Activated CD8-positive, alpha-beta T cell treated with anti-CD3 and anti-CD28 coated beads for 36 hours (primary cell): ENCODE measurements around the gene CCDC174. TPM values are rescaled to one million over a fixed set of nuclear protein-coding genes. Genes with fewer than 3 reads are reported as not detected.

ENCODE experiments used
- ATAC-seq: fragments of 200-7000 bp; cut with Tn5 transposase; one replicate; pipeline ENCODE4 v1.10.0; 2021; ENCODE audit warnings: mild to moderate bottlenecking, moderate library complexity
- CTCF ChIA-PET: fragments of 350-600 bp; sonication (Branson Sonifier 250); formaldehyde crosslinking; loops from one replicate; lab custom pipeline; 2021; ENCODE audit warnings: antibody characterized with exemption; lab: Charles Lee
- POLR2A ChIA-PET: fragments of 350-600 bp; sonication (Branson Sonifier 250); formaldehyde crosslinking; loops from one replicate; lab custom pipeline; 2021; ENCODE audit warnings: antibody characterized with exemption; lab: Charles Lee
- DNase-seq: peaks from one replicate; pipeline ENCODE4 v3.0.0-alpha.2; 2020
- H3K27ac Mint-ChIP-seq: one replicate; pipeline ENCODE4 v1.8.0; 2021; ENCODE audit warnings: mild to moderate bottlenecking, mixed read lengths
- H3K27me3 Mint-ChIP-seq: one replicate; pipeline ENCODE4 v1.8.0; 2021; ENCODE audit warnings: mixed read lengths
- H3K36me3 Mint-ChIP-seq: one replicate; pipeline ENCODE4 v1.8.0; 2021; ENCODE audit warnings: low read depth, mixed read lengths
- H3K4me1 Mint-ChIP-seq: one replicate; pipeline ENCODE4 v1.8.0; 2021; ENCODE audit warnings: low read depth, mixed read lengths
- H3K4me3 Mint-ChIP-seq: one replicate; pipeline ENCODE4 v1.8.0; 2021; ENCODE audit warnings: mild to moderate bottlenecking, moderate library complexity, mixed read lengths
- H3K9me3 Mint-ChIP-seq: one replicate; pipeline ENCODE4 v1.8.0; 2021; ENCODE audit warnings: mixed read lengths
- intact Hi-C: fragments of 100-400 bp; cut with micrococcal nuclease; formaldehyde crosslinking; loops from one replicate; pipeline ENCODE4 v1.10.0; 2022
- total RNA-seq, 2 experiments: library from RNA; stranded (reverse); gene quantifications; one replicate each; pipeline ENCODE4 v1.2.3, GENCODE V29; 2021
- TF ChIP-seq, protein P1 (sequence below): fragments of 200-600 bp; IDR thresholded peaks from one replicate; pipeline ENCODE4 v1.8.0; 2022; ENCODE audit warnings: antibody characterized with exemption, mild to moderate bottlenecking

Gene CCDC174
- 10 to 100 TPM; 14.2 to 16.2 TPM for total RNA-seq

DNA sequence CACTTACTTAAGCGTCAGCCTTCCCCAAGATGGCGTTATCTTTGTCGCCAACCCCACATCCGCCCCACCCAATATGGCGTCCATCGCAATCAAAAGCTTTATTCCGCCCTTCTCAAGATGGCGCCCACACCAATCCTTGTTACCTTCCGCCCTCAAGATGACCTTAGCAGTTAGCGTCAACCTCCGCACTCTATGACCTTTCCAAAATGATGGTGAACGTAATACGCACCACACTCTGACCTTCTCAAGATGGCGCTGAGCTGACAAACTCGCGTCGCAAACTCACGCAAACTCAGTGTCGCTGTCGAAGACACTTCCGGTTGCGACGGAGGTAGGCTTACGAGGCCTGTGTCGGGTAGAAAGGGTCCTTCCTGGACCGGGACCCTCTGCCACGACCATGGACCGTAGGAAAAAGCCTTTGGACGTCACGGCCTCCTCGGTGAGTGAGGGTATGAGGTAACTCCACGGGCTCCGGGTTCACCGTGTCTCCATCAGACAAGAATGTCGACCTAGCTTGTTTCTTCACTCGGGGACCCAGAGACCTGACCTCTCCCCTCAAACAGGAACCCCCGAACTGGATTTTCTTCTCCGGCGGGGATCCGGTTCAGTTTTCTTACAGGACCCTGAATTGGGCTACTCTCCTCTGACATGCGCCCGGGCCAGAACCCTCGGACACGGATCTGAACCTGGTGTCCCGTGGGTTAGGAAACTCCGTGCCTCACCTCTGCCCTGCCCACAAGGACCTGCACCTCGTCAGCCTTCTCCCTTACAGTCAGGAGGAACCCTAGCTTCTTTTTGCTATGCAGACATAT lies at the start of gene CCDC174:
CCDC174 (plus strand) TSS at position 323 of the 812 bp plus-strand sequence; CDS start at position 398, 75 bp downstream.
- CTCF ChIA-PET: interaction anchor here (0.7 to 2.3 kb wide), 8 partner anchors 8 to 265 kb away, joined by 3 to 5 read pairs (median 3); partner anchors contain the start of gene SLC6A6
- H3K4me3 Mint-ChIP-seq: peak within 1 kb of the TSS; percentile 97
- no peaks in the 10 kb centered on the region for H3K9me3 Mint-ChIP-seq
- POLR2A ChIA-PET: interaction anchor here (0.5 to 3.6 kb wide), 15 partner anchors 9 to 507 kb away, joined by 3 to 21 read pairs (median 4); partner anchors contain the start of genes LSM3, NR2C2 and XPC
- ATAC-seq (peak; percentile 99), DNase-seq (peak; percentile 97)
- TF ChIP-seq, protein P1, sequence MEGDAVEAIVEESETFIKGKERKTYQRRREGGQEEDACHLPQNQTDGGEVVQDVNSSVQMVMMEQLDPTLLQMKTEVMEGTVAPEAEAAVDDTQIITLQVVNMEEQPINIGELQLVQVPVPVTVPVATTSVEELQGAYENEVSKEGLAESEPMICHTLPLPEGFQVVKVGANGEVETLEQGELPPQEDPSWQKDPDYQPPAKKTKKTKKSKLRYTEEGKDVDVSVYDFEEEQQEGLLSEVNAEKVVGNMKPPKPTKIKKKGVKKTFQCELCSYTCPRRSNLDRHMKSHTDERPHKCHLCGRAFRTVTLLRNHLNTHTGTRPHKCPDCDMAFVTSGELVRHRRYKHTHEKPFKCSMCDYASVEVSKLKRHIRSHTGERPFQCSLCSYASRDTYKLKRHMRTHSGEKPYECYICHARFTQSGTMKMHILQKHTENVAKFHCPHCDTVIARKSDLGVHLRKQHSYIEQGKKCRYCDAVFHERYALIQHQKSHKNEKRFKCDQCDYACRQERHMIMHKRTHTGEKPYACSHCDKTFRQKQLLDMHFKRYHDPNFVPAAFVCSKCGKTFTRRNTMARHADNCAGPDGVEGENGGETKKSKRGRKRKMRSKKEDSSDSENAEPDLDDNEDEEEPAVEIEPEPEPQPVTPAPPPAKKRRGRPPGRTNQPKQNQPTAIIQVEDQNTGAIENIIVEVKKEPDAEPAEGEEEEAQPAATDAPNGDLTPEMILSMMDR: no peak
- peaks cover 27% of the 10 kb centered on the region for H3K36me3 Mint-ChIP-seq
- H3K27me3 Mint-ChIP-seq: no peaks in the 10 kb centered on the region
- peak within 1 kb of the TSS; percentile 98 for H3K27ac Mint-ChIP-seq
- intact Hi-C loops: no loop called here
- peaks cover 35% of the 10 kb centered on the region for H3K4me1 Mint-ChIP-seq

DNA sequence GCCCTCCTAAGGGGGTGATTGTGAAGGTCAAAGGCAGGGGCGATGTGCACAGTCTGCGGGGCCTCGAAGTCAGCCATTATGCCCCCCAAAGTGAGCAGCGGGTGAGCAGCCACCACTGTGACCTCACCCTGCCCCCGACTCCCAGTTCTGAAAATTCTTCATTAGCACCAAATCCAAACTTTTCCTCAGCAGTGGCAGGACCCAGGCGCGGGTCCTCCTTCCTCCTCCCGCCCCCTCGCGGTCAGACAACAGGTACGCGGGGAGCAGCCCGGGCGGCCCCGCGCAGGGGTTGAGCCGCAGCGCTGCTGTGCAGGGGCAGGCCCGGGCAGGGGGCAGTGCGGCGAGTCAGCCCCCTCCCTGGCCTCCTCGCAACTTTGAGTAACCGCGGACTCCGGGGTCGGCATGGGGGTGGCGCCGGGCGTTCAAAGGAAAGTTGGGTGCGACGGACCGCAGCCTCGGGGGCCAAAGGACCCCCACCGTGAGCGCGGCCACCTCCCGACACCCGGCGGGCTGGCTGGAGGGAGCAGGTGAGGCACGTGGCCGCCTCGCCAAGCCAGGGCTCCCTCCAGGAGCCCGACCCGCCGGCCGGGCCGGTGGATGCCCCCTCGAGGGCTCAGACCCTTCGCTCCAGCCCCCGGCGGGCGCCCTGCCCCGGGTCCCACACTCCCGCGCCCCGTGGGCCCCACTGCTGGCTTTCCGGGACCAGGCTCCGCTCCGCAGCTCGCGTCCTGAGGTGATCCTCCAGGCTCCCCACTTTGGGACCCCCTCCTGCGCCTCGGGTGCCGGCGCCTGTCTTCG lies 49.4 kb upstream of the CCDC174 start:
- DNase-seq: no peak
- H3K27ac Mint-ChIP-seq: no peak overlapping the region
- TF ChIP-seq, protein P1: peak; percentile 19
- H3K4me1 Mint-ChIP-seq: peaks cover 5% of the 10 kb centered on the region
- ChIA-PET CTCF (no interaction called here), POLR2A (no interaction called here)
- no peaks in the 10 kb centered on the region for H3K9me3 Mint-ChIP-seq
- peaks cover 58% of the 10 kb centered on the region for H3K27me3 Mint-ChIP-seq
- H3K36me3 Mint-ChIP-seq: no peaks in the 10 kb centered on the region
- ATAC-seq: no peak
- intact Hi-C loops: no loop called here
- no peak overlapping the region for H3K4me3 Mint-ChIP-seq

DNA sequence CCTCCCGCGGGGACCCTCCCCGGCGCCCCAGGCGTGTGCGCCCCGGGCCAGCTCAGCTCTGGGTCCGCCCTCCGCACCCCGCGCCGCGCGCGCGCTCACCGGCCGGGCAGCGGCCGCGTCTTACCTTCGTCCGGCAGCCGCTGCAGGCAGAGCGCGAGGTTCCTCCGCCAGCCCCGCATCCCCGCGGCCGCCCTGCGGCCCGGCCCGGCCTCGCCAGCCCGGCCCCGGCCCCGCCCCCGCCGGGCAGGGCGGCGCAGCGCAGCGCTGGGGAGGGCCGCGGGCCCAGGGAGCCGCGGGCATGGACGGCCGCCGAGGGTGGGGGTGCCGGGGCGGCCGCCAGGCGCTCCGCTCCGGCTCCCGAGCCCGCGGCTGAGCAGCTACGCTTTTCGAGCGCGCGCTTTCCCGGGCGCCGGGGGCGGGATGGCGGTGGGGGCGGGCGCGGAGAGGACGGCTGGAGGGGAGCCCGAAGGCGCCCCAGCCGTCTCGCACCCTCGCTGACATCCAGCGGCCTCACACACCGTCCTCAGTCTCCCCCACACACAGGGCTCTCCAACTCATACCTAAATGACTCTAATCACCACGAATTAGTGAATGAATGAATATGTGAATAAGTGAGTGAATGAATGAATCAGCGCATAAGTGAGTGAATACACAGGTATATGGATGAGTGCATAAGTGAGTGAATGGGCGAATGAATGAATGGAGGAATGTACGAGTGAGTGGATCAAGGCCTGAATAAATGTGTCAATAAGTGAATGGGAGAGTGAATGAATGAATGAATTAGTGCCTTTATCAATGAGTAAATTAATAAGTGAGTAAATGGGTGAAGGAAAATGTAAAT lies 48.5 kb upstream of the CCDC174 start:
- Mint-ChIP-seq H3K36me3 (no peaks in the 10 kb centered on the region), H3K9me3 (no peaks in the 10 kb centered on the region), H3K27ac (no peak overlapping the region), H3K4me1 (peaks cover 5% of the 10 kb centered on the region), H3K4me3 (no peak overlapping the region), H3K27me3 (peaks cover 60% of the 10 kb centered on the region)
- intact Hi-C loops: no loop called here
- ChIA-PET POLR2A (no interaction called here), CTCF (no interaction called here)
- ATAC-seq (no peak), DNase-seq (no peak)
- TF ChIP-seq, protein P1: no peak

DNA sequence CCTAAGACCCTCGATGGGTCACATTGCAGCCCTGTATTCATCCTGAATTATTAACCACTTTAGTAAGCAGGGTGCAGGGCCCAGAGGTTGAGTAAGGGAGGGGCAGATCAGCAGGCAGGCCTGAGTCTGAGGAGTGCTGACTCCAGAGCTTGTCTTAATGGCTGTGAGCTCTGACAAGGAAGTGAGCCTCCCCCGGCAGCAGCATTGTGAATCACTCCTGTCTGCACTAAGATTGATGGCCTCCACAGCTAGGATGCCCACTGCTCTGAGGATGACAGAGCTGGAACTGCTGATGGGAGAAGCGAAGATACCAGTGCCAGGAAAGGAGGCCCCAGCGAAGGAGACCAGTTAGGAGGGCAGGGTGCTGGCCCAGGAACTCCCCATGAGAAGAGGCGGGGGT lies 46.5 kb upstream of the CCDC174 start:
- no peak for ATAC-seq
- ChIA-PET POLR2A (no interaction called here), CTCF (interaction anchor here (1.3 kb wide), 2 partner anchors 10 to 56 kb away, joined by 3 to 4 read pairs; no protein-coding TSS in a partner anchor)
- H3K4me1 Mint-ChIP-seq: peaks cover 2% of the 10 kb centered on the region
- peaks cover 51% of the 10 kb centered on the region for H3K27me3 Mint-ChIP-seq
- TF ChIP-seq, protein P1: no peak
- H3K4me3 Mint-ChIP-seq: no peak overlapping the region
- H3K27ac Mint-ChIP-seq: no peak overlapping the region
- intact Hi-C loops: no loop called here
- H3K36me3 Mint-ChIP-seq: no peaks in the 10 kb centered on the region
- H3K9me3 Mint-ChIP-seq: no peaks in the 10 kb centered on the region
- no peak for DNase-seq
